NB4 (cell line): ENCODE data around the gene SVIL.
"Not testable (repeated sequence)": the region's sequence is repeated elsewhere in the genome, so short reads cannot be mapped to it uniquely, and the experiment has no call there.

Experiments
- DNase-seq: peaks from one replicate; pipeline ENCODE4 v3.0.0; 2010; ENCODE audit warnings: low read depth
- H3K4me3 ChIP-seq: one replicate; pipeline ENCODE4 v1.5.1; 2011; ENCODE audit warnings: mild to moderate bottlenecking, low read depth, low read length, moderate library complexity
- MYC ChIP-seq: IDR thresholded peaks from 2 replicates; pipeline ENCODE4 v1.6.1; 2011; ENCODE audit warnings: low read depth, low read length
- POLR2A ChIP-seq: IDR thresholded peaks from 2 replicates; pipeline ENCODE4 v1.6.1; 2011; ENCODE audit warnings: mild to moderate bottlenecking; ENCODE audit not compliant: insufficient read length; ENCODE audit errors: extremely low read depth
- TF ChIP-seq, protein P1 (sequence below): IDR thresholded peaks from one replicate; pipeline ENCODE4 v1.5.1; 2012; ENCODE audit warnings: low read depth, low read length
- TF ChIP-seq, protein P2 (sequence below): IDR thresholded peaks from 2 replicates; pipeline ENCODE4 v1.6.1; 2011; ENCODE audit warnings: low read depth, low read length

SVIL gene

GRCh38 chr10:29611781-29612381 is 22.9 kb downstream of the SVIL start:
- TF ChIP-seq, protein P1, sequence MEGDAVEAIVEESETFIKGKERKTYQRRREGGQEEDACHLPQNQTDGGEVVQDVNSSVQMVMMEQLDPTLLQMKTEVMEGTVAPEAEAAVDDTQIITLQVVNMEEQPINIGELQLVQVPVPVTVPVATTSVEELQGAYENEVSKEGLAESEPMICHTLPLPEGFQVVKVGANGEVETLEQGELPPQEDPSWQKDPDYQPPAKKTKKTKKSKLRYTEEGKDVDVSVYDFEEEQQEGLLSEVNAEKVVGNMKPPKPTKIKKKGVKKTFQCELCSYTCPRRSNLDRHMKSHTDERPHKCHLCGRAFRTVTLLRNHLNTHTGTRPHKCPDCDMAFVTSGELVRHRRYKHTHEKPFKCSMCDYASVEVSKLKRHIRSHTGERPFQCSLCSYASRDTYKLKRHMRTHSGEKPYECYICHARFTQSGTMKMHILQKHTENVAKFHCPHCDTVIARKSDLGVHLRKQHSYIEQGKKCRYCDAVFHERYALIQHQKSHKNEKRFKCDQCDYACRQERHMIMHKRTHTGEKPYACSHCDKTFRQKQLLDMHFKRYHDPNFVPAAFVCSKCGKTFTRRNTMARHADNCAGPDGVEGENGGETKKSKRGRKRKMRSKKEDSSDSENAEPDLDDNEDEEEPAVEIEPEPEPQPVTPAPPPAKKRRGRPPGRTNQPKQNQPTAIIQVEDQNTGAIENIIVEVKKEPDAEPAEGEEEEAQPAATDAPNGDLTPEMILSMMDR, result no peak
- TF ChIP-seq MYC, result no peak
- TF ChIP-seq, protein P2, sequence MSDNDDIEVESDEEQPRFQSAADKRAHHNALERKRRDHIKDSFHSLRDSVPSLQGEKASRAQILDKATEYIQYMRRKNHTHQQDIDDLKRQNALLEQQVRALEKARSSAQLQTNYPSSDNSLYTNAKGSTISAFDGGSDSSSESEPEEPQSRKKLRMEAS, result no peak
- TF ChIP-seq POLR2A, result no peak
- no peak for DNase-seq
- no peak overlapping the region for H3K4me3 ChIP-seq

GRCh38 chr10:29610876-29611647 is 23.7 kb downstream of the SVIL start:
- TF ChIP-seq MYC (no peak), POLR2A (no peak)
- TF ChIP-seq, protein P2, result no peak
- TF ChIP-seq, protein P1, result no peak
- DNase-seq, result no peak
- H3K4me3 ChIP-seq, result no peak overlapping the region

- not testable (repeated sequence) for H3K4me3 ChIP-seq, DNase-seq
Measured at GRCh38 chr10:29610331-29610730, 24.4 kb downstream of the SVIL start.

GRCh38 chr10:29609696-29610095 is 25.1 kb downstream of the SVIL start:
- DNase-seq, result no peak
- TF ChIP-seq, protein P1, result no peak
- TF ChIP-seq POLR2A (no peak), MYC (no peak)
- TF ChIP-seq, protein P2, result no peak
- H3K4me3 ChIP-seq, result no peak overlapping the region

DNA sequence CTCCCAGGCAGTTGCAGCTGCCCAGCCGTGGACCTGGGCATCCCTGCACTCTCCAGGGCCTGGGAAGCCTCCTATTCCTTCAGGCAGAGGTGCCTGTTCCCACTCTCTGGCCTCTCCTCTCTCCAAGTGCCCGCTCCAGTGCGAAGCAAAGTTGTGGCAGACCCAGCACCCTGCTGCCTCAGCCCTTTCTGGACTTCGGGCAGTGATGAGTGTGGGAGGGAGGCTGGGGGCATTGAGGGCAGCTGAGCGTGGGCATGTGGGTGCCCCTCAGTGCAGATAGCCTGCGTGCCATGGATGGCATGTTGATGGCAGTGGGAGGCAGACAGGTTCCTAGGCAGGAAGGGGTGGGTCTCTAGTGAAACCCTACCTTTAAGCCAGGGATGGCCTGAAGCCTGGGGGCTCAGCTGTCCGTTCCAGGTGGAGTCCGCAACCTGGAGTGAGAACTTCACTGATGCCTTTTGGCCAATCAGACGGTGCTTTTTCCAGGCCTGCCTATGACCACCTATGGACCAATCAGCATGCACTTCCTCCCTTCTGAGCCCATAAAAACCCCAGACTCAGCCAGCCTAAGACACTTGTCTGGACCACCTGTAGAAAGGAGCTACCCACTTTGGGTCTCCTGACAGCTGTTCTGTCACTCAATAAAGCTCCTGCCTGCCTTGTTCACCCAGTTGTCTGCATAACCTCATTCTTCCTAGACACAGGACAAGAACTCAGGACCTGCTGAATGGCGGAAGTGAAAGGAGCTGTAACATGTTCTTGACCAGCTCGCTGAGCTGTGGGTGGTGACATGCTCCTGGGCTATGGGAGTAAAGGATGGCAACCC is 26.1 kb downstream of the SVIL start:
- no peak for DNase-seq
- no peak overlapping the region for H3K4me3 ChIP-seq
- TF ChIP-seq, protein P2, result no peak
- TF ChIP-seq, protein P1, result no peak
- TF ChIP-seq POLR2A (no peak), MYC (no peak)

DNA sequence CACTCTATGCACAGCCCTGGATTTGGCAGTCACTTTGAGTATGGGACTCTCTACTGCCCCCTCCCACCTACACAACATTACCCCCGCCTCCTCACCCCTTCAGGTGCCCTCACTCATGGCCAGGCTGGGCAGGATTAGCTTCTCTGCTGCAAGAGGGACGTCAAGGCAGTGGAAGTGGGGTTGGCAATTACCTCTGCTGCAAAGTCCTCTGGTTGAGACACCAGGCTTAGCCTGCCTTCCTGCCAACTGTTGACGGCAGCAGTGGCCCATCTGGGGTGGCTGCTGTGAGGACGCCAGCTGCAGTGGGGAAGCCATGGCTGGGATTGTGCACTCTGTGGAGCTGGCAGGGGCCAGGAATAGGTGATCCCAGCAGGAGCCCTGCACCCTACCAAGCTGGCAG is 26.7 kb downstream of the SVIL start:
- DNase-seq, result no peak
- TF ChIP-seq POLR2A, result no peak
- TF ChIP-seq, protein P2, result no peak
- no peak for TF ChIP-seq MYC
- TF ChIP-seq, protein P1, result no peak

More for the DNA sequence above, 26.7 kb downstream of the SVIL start:
- no peak overlapping the region for H3K4me3 ChIP-seq
